Gastrocnemius medialis (tissue), 4 donors: ENCODE results near the gene DPP3. TPM values are rescaled to one million over a fixed set of nuclear protein-coding genes. Genes with fewer than 3 reads are reported as not detected.

ENCODE experiments used
- ATAC-seq, 2 donors: fragments of 150-250 bp; one replicate each; pipeline ENCODE4 v1.9.1; 2016
- DNase-seq, 2 donors: peaks; one replicate each; pipeline ENCODE4 v3.0.0-alpha.2; 2019
- H3K27ac ChIP-seq, 4 donors: fragments of 200-600 bp; sonication (generic); 1 replicate in 1 of 4; 2 replicates in 3 of 4; pipeline ENCODE4 v1.5.1; 2016 to 2018; ENCODE audit warnings: mild to moderate bottlenecking in 2 of 4, moderate library complexity in 1 of 4
- H3K27me3 ChIP-seq, 3 donors: fragments of 200-600 bp; sonication (generic) in 2 of 3; 1 replicate in 1 of 3; 2 replicates in 2 of 3; pipeline versions ENCODE4 v1.5.1 to v1.6.0; 2016 to 2019; ENCODE audit warnings: mild to moderate bottlenecking in 1 of 3, moderate library complexity in 1 of 3
- H3K36me3 ChIP-seq, 2 donors: fragments of 200-600 bp; sonication (generic) in 1 of 2; one replicate each; pipeline ENCODE4 v1.5.1; 2017 to 2018
- H3K4me1 ChIP-seq, 2 donors: fragments of 200-600 bp; sonication (generic) in 1 of 2; one replicate each; pipeline ENCODE4 v1.5.1; 2016 to 2017; ENCODE audit warnings: mild to moderate bottlenecking in 2 of 2
- H3K4me3 ChIP-seq, 4 donors: fragments of 200-600 bp; sonication (generic) in 3 of 4; 1 replicate in 1 of 4; 2 replicates in 3 of 4; pipeline ENCODE4 v1.5.1; 2016 to 2019; ENCODE audit warnings: mild to moderate bottlenecking in 2 of 4
- H3K9me3 ChIP-seq, 3 donors: fragments of 200-600 bp; sonication (generic) in 2 of 3; 1 replicate in 1 of 3; 2 replicates in 2 of 3; pipeline ENCODE4 v1.5.1; 2016 to 2019
- POLR2A ChIP-seq, 2 donors: fragments of 450-650 bp; IDR thresholded peaks; one replicate each; pipeline ENCODE4 v1.6.1; 2017; ENCODE audit warnings: antibody characterized with exemption in 2 of 2, mild to moderate bottlenecking in 2 of 2, moderate library complexity in 2 of 2
- in situ Hi-C, 4 donors: fragments of 200-750 bp; cut with MboI; loops; one replicate each; pipeline versions ENCODE4 v1.15.0 to v1.8.0; 2017; ENCODE audit warnings: low sequenced_read_pairs in 4 of 4
- intact Hi-C: fragments of 100-400 bp; cut with DNase I; formaldehyde crosslinking; loops from one replicate; pipeline ENCODE4 v1.15.1; 2023; ENCODE audit warnings: low total_unique reads
- total RNA-seq, 4 donors: library from RNA; depleted of rRNA; stranded (reverse); fragments of >200 nt; gene quantifications; one replicate each; pipeline versions ENCODE4 v1.1.0 to v1.2.3, GENCODE V29; 2016
- TF ChIP-seq, protein P1 (sequence below), 5 experiments: fragments of 450-650 bp in 3 of 5; fragments of 200-600 bp in 2 of 5; sonication (generic) in 2 of 5; IDR thresholded peaks in 4 of 5; conservative IDR thresholded peaks in 1 of 5; 1 replicate in 4 of 5; 2 replicates in 1 of 5; pipeline ENCODE4 v1.5.1; 2016 to 2019; ENCODE audit warnings: antibody characterized with exemption in 5 of 5, mild to moderate bottlenecking in 3 of 5, moderate library complexity in 3 of 5

The DPP3 gene
- total RNA-seq, 4 donors from 2014 or later: 28.5 to 58.5 (median 37.4) TPM

DNA sequence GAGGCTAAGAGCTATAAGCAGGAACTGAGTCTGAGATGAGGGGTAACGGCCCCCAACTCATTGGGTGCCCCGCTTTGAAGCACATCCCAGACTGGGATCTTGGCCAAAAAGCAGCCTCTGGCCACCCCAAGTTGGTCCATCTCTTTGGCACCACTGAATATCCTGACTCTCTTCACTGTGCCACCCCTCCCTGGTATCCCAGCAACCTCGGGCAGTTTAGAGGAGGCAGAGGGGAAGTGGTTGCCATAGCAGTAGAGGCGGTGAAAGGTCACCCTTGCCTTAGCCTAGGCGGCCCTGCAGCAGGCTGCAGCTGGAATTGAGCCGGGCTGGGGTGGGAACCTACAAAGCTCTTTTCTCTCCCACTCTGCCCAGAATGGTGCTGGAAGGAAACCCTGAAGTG is 12.5 kb upstream of the DPP3 start:
- no peaks in the 10 kb centered on the region for H3K9me3 ChIP-seq
- H3K4me1 ChIP-seq: peaks cover 6 to 10% of the 10 kb centered on the region in 2 donors
- no peak for ATAC-seq
- intact Hi-C loops (loop anchor here (2.0 to 5.0 kb wide), 2 partner anchors 43 to 170 kb away; partner anchors contain the start of genes BBS1 and RBM4), in situ Hi-C loops (no loop called here)
- peak overlapping the region in 3 of 4 donors; percentile 46 to 73 (median 68) for H3K27ac ChIP-seq
- no peak for DNase-seq
- H3K4me3 ChIP-seq: peak overlapping the region; percentile 61 to 75 (median 70)
- H3K27me3 ChIP-seq: no peaks in the 10 kb centered on the region
- TF ChIP-seq, protein P1, sequence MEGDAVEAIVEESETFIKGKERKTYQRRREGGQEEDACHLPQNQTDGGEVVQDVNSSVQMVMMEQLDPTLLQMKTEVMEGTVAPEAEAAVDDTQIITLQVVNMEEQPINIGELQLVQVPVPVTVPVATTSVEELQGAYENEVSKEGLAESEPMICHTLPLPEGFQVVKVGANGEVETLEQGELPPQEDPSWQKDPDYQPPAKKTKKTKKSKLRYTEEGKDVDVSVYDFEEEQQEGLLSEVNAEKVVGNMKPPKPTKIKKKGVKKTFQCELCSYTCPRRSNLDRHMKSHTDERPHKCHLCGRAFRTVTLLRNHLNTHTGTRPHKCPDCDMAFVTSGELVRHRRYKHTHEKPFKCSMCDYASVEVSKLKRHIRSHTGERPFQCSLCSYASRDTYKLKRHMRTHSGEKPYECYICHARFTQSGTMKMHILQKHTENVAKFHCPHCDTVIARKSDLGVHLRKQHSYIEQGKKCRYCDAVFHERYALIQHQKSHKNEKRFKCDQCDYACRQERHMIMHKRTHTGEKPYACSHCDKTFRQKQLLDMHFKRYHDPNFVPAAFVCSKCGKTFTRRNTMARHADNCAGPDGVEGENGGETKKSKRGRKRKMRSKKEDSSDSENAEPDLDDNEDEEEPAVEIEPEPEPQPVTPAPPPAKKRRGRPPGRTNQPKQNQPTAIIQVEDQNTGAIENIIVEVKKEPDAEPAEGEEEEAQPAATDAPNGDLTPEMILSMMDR (IDR thresholded peaks at IDR 0.05 in 4 of 5, conservative IDR thresholded peaks at IDR 0.05 in 1 of 5): no peak
- TF ChIP-seq POLR2A (IDR thresholded peaks at IDR 0.05): no peak
- peaks cover 0 to 21% of the 10 kb centered on the region in 2 donors for H3K36me3 ChIP-seq

DNA sequence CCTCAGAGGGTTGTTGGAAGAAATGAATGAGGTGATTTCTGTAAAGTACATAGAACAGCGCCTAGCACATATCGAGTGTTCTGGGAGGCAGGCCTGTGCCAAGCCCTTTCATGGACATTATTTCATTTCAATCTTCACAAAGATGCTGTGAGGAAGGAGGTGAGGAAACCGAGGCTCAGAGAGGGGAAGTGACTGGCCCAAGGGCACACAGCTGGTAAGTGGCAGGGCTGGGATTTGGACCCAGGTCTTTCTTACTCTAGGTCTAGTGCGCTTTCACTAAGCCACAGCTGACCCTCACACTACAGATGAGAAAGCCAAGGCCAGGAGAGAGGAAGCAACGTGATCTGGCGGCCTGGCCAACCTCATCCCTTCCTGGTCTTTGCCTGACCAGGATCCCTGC is 11.5 kb upstream of the DPP3 start:
- H3K27me3 ChIP-seq: no peaks in the 10 kb centered on the region
- DNase-seq (no peak), ATAC-seq (no peak)
- intact Hi-C loops: loop anchor here (5.0 kb wide), 1 partner anchor 169 kb away; the partner anchor contains the start of gene RBM4
- no peak overlapping the region for H3K27ac ChIP-seq
- no peak overlapping the region for H3K4me3 ChIP-seq
- peaks cover 6 to 10% of the 10 kb centered on the region in 2 donors for H3K4me1 ChIP-seq
- H3K9me3 ChIP-seq: no peaks in the 10 kb centered on the region
- TF ChIP-seq POLR2A (IDR thresholded peaks at IDR 0.05): no peak
- TF ChIP-seq, protein P1 (IDR thresholded peaks at IDR 0.05 in 4 of 5, conservative IDR thresholded peaks at IDR 0.05 in 1 of 5): no peak
- in situ Hi-C loops: no loop called here
- peaks cover 0 to 30% of the 10 kb centered on the region in 2 donors for H3K36me3 ChIP-seq

DNA sequence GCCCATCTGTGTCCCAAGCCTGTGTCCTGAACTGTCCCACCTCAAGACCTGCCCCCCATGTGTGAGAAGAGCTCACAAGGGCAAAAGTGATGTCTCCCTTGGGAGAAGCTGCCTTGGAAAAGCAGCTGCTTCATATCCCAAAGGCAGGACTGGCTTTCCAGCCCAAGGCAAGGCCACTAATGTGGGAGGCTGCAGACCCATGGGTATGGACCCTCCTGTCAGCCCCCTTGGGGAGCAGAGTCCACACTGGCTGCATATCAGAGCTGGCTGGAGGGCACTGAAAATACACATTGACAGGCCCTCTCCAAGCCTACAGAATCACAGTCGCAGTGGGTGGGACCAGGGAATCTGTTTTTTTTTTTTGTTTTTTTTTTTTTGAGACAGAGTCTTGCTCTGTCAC is 10.8 kb upstream of the DPP3 start:
- TF ChIP-seq, protein P1 (IDR thresholded peaks at IDR 0.05 in 4 of 5, conservative IDR thresholded peaks at IDR 0.05 in 1 of 5): no peak
- TF ChIP-seq POLR2A (IDR thresholded peaks at IDR 0.05): no peak
- intact Hi-C loops: loop anchor here (5.0 kb wide), 1 partner anchor 168 kb away; the partner anchor contains the start of gene RBM4
- Histone ChIP-seq H3K27ac (no peak overlapping the region), H3K4me1 (peaks cover 6 to 10% of the 10 kb centered on the region in 2 donors), H3K27me3 (no peaks in the 10 kb centered on the region), H3K4me3 (no peak overlapping the region), H3K9me3 (no peaks in the 10 kb centered on the region), H3K36me3 (peaks cover 0 to 37% of the 10 kb centered on the region in 2 donors)
- no peak for ATAC-seq
- in situ Hi-C loops: no loop called here
- DNase-seq: no peak

DNA sequence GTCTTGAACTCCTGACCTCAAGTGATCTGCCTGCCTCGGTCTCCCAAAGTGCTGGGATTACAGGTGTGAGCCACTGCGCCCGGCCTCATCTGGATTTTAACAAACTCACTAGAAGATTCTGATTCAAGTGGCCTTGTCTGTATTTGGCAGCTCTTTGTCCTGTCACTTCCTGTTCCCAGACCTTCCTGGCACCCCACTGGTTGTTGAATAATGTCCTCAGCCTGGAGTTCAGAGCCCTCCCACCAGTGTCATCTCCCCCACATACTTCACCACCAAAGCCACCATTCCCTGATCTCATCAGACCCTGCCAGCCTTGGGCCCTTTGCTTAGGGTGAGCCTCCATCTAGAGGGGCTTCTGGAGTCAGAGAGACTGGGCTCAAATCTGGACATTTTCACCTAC is 10.2 kb upstream of the DPP3 start:
- Histone ChIP-seq H3K27me3 (no peaks in the 10 kb centered on the region), H3K27ac (no peak overlapping the region), H3K9me3 (no peaks in the 10 kb centered on the region), H3K4me3 (no peak overlapping the region), H3K36me3 (peaks cover 0 to 43% of the 10 kb centered on the region in 2 donors), H3K4me1 (peaks cover 6 to 10% of the 10 kb centered on the region in 2 donors)
- DNase-seq (no peak), ATAC-seq (no peak)
- TF ChIP-seq, protein P1 (IDR thresholded peaks at IDR 0.05 in 4 of 5, conservative IDR thresholded peaks at IDR 0.05 in 1 of 5): no peak
- no peak for TF ChIP-seq POLR2A (IDR thresholded peaks at IDR 0.05)
- in situ Hi-C loops (no loop called here), intact Hi-C loops (no loop called here)

DNA sequence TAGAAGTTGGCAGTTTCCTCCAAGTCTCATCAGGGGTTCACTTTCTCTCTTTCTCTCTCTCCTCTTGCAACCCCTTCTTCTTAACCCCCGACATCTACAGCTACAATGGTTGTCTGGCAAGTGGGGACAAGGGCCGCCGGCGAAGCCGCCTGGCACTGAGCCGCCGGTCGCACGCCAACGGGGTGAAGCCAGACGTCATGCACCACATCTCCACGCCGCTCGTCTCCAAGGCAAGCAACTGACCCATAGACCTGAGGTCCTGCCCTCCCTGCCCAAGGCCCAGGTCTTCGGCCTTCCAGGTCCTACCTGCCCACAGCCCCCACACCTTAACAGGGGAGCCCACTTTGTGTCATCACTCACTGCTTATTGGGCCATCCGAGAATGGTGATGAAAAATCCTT is 9.1 kb upstream of the DPP3 start:
- no peaks in the 10 kb centered on the region for H3K27me3 ChIP-seq
- no peak for TF ChIP-seq POLR2A (IDR thresholded peaks at IDR 0.05)
- TF ChIP-seq, protein P1 (IDR thresholded peaks at IDR 0.05 in 4 of 5, conservative IDR thresholded peaks at IDR 0.05 in 1 of 5): no peak
- ATAC-seq (no peak), DNase-seq (no peak)
- peaks cover 6% of the 10 kb centered on the region in 2 donors for H3K4me1 ChIP-seq
- H3K4me3 ChIP-seq: no peak overlapping the region
- peaks cover 0 to 50% of the 10 kb centered on the region in 2 donors for H3K36me3 ChIP-seq
- no peak overlapping the region for H3K27ac ChIP-seq
- H3K9me3 ChIP-seq: no peaks in the 10 kb centered on the region
- intact Hi-C loops: no loop called here
- in situ Hi-C loops: no loop called here
